ENCODE results near the gene SH3D19.

DNA sequence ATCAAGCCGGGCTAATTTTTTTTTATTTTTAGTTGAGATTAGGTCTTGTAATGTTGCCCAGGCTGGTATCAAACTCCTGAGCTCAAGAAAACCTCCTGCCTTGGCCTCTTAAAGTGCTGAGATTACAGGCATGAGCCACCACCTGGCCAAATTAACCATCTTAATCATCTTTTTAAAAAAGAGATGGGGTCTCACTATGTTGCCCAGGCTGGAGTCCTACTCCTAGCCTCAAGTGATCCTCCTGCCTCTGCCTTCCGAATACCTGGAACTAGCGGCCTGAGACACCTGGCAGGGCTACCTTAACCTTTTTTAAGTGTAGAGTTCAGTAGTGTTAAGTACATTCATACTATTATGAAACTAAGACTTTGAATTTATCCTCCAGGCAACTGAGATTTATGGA lies 227.6 kb downstream of the SH3D19 start:
- TF ChIP-seq CTCF (conservative IDR thresholded peaks at IDR 0.05) = no peak
- TF ChIP-seq EZH2 (IDR thresholded peaks at IDR 0.05; ENCODE audit: low read depth) = no peak

Measured in PC-9 (cell line).